ENCODE data around the gene SIK1. TPM values are rescaled to one million over a fixed set of nuclear protein-coding genes. Genes with fewer than 3 reads are reported as not detected.

SIK1 gene
- polyA plus RNA-seq, 1 donor (not counting 4 experiments of a cell fraction or from before 2014, with no cell fraction given) = 49.6 TPM

- no peaks in the 10 kb centered on the region for H4K20me1 ChIP-seq (ENCODE audit: control insufficient read depth, extremely low read depth, insufficient read depth, low read length)
- no peak overlapping the region for H3K27ac ChIP-seq (ENCODE audit: control insufficient read depth, insufficient read depth, low read length)
- no peak overlapping the region for H2AFZ ChIP-seq (ENCODE audit: control insufficient read depth, low read length)
- dilution Hi-C loops (cut with MboI; ENCODE audit: extremely low pct_ligation_motif_present, low sequenced_read_pairs) = no loop called here
- TF ChIP-seq CTCF (optimal IDR thresholded peaks at IDR 0.05 in 1 of 3, IDR thresholded peaks at IDR 0.05 in 1 of 3, conservative IDR thresholded peaks at IDR 0.05 in 1 of 3; ENCODE audit: extremely low read depth in 1 of 3, insufficient read depth in 2 of 3, low read length in 3 of 3) = no peak
- no peak for TF ChIP-seq EZH2 (IDR thresholded peaks at IDR 0.05; ENCODE audit: low read length)
- DNase-seq (ENCODE audit: low read depth, low spot score) (no peak), FAIRE-seq (no peak)
- peaks cover 42% of the 10 kb centered on the region for H3K4me1 ChIP-seq (ENCODE audit: control insufficient read depth, extremely low read depth, insufficient read depth, low read length)
- H3K79me2 ChIP-seq (ENCODE audit: control insufficient read depth, insufficient read depth, low read length) = no peaks in the 10 kb centered on the region
- no peaks in the 10 kb centered on the region for H3K9me3 ChIP-seq (ENCODE audit: control insufficient read depth, low read depth, low read length)
- no peak overlapping the region for H3K9ac ChIP-seq (ENCODE audit: control insufficient read depth, extremely low read depth, insufficient read depth, low read length)
- H3K9me1 ChIP-seq (ENCODE audit: control insufficient read depth, extremely low read depth, insufficient read depth, low read length) = no peaks in the 10 kb centered on the region
- no peaks in the 10 kb centered on the region for H3K36me3 ChIP-seq (ENCODE audit: control insufficient read depth in 2 of 2, extremely low read depth in 1 of 2, insufficient read depth in 2 of 2, low read length in 2 of 2)
- no peak overlapping the region for H3K4me2 ChIP-seq (ENCODE audit: control insufficient read depth, extremely low read depth, insufficient read depth, low read depth, low read length)
- no peak overlapping the region for H3K4me3 ChIP-seq (ENCODE audit: control insufficient read depth in 2 of 3, extremely low read depth in 1 of 3, insufficient read depth in 2 of 3, low read depth in 1 of 3, low read length in 3 of 3)
- H3K27me3 ChIP-seq (ENCODE audit: control insufficient read depth, extremely low read depth, insufficient read depth, low read length) = no peaks in the 10 kb centered on the region
Observed at GRCh38 chr21:43371786-43372185, 55.1 kb downstream of the SIK1 start.

- Histone ChIP-seq H3K4me1 (ENCODE audit: control insufficient read depth, extremely low read depth, insufficient read depth, low read length) (peaks cover 37% of the 10 kb centered on the region), H3K27me3 (ENCODE audit: control insufficient read depth, extremely low read depth, insufficient read depth, low read length) (no peaks in the 10 kb centered on the region), H3K9ac (ENCODE audit: control insufficient read depth, extremely low read depth, insufficient read depth, low read length) (no peak overlapping the region), H3K79me2 (ENCODE audit: control insufficient read depth, insufficient read depth, low read length) (no peaks in the 10 kb centered on the region), H3K27ac (ENCODE audit: control insufficient read depth, insufficient read depth, low read length) (peak overlapping the region; percentile 28), H3K9me1 (ENCODE audit: control insufficient read depth, extremely low read depth, insufficient read depth, low read length) (no peaks in the 10 kb centered on the region), H2AFZ (ENCODE audit: control insufficient read depth, low read length) (no peak overlapping the region), H3K36me3 (ENCODE audit: control insufficient read depth in 2 of 2, extremely low read depth in 1 of 2, insufficient read depth in 2 of 2, low read length in 2 of 2) (no peaks in the 10 kb centered on the region), H3K4me3 (ENCODE audit: control insufficient read depth in 2 of 3, extremely low read depth in 1 of 3, insufficient read depth in 2 of 3, low read depth in 1 of 3, low read length in 3 of 3) (peak overlapping the region in 1 of 3 experiments; percentile 11), H4K20me1 (ENCODE audit: control insufficient read depth, extremely low read depth, insufficient read depth, low read length) (no peaks in the 10 kb centered on the region), H3K4me2 (ENCODE audit: control insufficient read depth, extremely low read depth, insufficient read depth, low read depth, low read length) (peak overlapping the region; percentile 66), H3K9me3 (ENCODE audit: control insufficient read depth, low read depth, low read length) (no peaks in the 10 kb centered on the region)
- FAIRE-seq = peak; percentile 82
- TF ChIP-seq CTCF (optimal IDR thresholded peaks at IDR 0.05 in 1 of 3, IDR thresholded peaks at IDR 0.05 in 1 of 3, conservative IDR thresholded peaks at IDR 0.05 in 1 of 3; ENCODE audit: extremely low read depth in 1 of 3, insufficient read depth in 2 of 3, low read length in 3 of 3) = no peak
- TF ChIP-seq EZH2 (IDR thresholded peaks at IDR 0.05; ENCODE audit: low read length) = no peak
- DNase-seq (ENCODE audit: low read depth, low spot score) = no peak
- dilution Hi-C loops (cut with MboI; ENCODE audit: extremely low pct_ligation_motif_present, low sequenced_read_pairs) = no loop called here
Observed at GRCh38 chr21:43370888-43371570, 55.9 kb downstream of the SIK1 start.
